ENCODE data around the gene MGLL. TPM values are rescaled to one million over a fixed set of nuclear protein-coding genes. Genes with fewer than 3 reads are reported as not detected.

MGLL gene
- total and polyA plus RNA-seq, 8 donors, result 3.3 to 11.4 (median 6.6) TPM

GRCh38 chr3:127728417-127729015 is 93.8 kb downstream of the MGLL start:
- no peak overlapping the region for H3K27ac ChIP-seq
- ATAC-seq (no peak), FAIRE-seq (no peak), DNase-seq (no peak)
- H3K4me3 ChIP-seq, result no peak overlapping the region
- H3K36me3 ChIP-seq, result no peaks in the 10 kb centered on the region
- intact Hi-C loops (cut with DNase I), result no loop called here
- 62 to 66% methylated on average over 7 of the region's 7 CpGs for whole genome bisulfite sequencing, 2 donors
- no peaks in the 10 kb centered on the region for H3K4me1 ChIP-seq
- no peaks in the 10 kb centered on the region for H3K9me3 ChIP-seq
- no peaks in the 10 kb centered on the region for H3K27me3 ChIP-seq
- TF ChIP-seq, protein P1, sequence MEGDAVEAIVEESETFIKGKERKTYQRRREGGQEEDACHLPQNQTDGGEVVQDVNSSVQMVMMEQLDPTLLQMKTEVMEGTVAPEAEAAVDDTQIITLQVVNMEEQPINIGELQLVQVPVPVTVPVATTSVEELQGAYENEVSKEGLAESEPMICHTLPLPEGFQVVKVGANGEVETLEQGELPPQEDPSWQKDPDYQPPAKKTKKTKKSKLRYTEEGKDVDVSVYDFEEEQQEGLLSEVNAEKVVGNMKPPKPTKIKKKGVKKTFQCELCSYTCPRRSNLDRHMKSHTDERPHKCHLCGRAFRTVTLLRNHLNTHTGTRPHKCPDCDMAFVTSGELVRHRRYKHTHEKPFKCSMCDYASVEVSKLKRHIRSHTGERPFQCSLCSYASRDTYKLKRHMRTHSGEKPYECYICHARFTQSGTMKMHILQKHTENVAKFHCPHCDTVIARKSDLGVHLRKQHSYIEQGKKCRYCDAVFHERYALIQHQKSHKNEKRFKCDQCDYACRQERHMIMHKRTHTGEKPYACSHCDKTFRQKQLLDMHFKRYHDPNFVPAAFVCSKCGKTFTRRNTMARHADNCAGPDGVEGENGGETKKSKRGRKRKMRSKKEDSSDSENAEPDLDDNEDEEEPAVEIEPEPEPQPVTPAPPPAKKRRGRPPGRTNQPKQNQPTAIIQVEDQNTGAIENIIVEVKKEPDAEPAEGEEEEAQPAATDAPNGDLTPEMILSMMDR (IDR thresholded peaks at IDR 0.05), result no peak

DNA sequence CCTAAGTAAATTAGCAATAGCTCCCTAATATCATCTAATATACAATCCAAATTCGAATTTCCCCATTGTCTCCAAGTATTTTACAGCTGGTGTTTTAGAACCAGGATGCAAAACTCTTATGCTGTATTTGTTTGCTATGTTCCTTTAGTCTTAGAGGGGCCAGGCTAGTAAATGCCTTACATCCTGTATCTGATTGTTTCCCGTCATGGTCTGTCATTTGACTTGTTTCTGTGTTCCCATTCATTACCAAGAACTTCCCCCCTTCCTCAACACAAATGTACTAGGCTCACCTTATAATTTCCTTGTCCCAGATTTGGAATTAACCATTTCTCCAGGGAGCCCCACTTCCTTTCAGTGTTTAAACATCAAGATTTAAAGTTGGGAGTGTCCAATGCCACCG is 95.4 kb downstream of the MGLL start:
- H3K9me3 ChIP-seq, result no peaks in the 10 kb centered on the region
- 72 to 78% methylated on average over 3 of the region's 3 CpGs for WGBS, 2 donors
- no peaks in the 10 kb centered on the region for H3K4me1 ChIP-seq
- FAIRE-seq (no peak), DNase-seq (no peak), ATAC-seq (no peak)
- H3K27ac ChIP-seq, result no peak overlapping the region
- TF ChIP-seq, protein P1 (IDR thresholded peaks at IDR 0.05), result no peak
- H3K36me3 ChIP-seq, result no peaks in the 10 kb centered on the region
- H3K27me3 ChIP-seq, result no peaks in the 10 kb centered on the region
- no peak overlapping the region for H3K4me3 ChIP-seq
- intact Hi-C loops (cut with DNase I), result no loop called here

- Histone ChIP-seq H3K27me3 (no peaks in the 10 kb centered on the region), H3K4me1 (no peaks in the 10 kb centered on the region), H3K27ac (no peak overlapping the region), H3K36me3 (no peaks in the 10 kb centered on the region), H3K4me3 (no peak overlapping the region), H3K9me3 (no peaks in the 10 kb centered on the region)
- WGBS, 2 donors, result 46% methylated on average over 11 of the region's 11 CpGs
- no peak for ATAC-seq
- no peak for DNase-seq
- intact Hi-C loops (cut with DNase I), result no loop called here
- no peak for FAIRE-seq
- TF ChIP-seq, protein P1 (IDR thresholded peaks at IDR 0.05), result no peak
These were observed 99.2 kb downstream of the MGLL start for GRCh38 chr3:127723011-127723567.

DNA sequence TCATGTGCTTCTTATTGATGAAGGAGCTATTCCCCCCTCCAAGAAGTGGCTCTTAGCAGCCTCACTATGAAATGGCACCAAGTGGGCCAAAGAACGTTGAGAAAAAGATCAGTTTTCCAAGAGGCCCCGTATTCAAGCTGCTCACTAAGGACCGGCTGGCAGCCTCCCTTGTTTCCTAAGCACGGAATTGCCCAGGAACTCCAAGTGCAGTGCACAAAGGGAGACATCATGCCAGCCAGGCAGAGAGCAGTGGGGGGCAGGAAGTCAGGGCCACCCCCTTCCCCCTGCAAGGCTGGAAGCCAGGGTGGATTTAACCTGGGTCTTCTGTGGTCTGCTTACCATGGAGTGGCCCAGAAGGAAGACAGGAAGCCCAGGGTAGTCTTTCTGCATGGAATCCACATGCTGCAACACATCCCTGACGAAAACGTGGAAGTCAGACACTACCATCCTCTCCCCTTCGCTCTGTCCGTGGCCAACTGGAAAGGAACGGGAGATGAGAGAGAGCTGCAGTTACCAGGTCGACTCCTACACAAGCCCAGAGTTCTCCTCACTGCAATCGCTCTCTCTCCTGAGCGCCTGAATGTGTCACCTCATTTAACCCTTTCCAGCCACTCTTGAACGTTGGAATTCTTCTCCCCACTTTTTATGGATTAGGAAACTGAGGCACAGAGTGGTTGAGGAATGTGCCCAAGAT is 100.1 kb downstream of the MGLL start:
- H3K4me3 ChIP-seq, result no peak overlapping the region
- no peaks in the 10 kb centered on the region for H3K27me3 ChIP-seq
- H3K27ac ChIP-seq, result no peak overlapping the region
- H3K36me3 ChIP-seq, result no peaks in the 10 kb centered on the region
- TF ChIP-seq, protein P1 (IDR thresholded peaks at IDR 0.05), result no peak
- H3K9me3 ChIP-seq, result no peaks in the 10 kb centered on the region
- ATAC-seq, result no peak
- no peaks in the 10 kb centered on the region for H3K4me1 ChIP-seq
- no peak for DNase-seq
- FAIRE-seq, result no peak
- intact Hi-C loops (cut with DNase I), result no loop called here
- 65 to 66% methylated on average over 13 of the region's 13 CpGs for WGBS, 2 donors

All from pancreas (tissue), 10 donors.